WTC11 (cell line): Measurements from ENCODE around the gene MRPS18A. TPM values are rescaled to one million over a fixed set of nuclear protein-coding genes. Genes with fewer than 3 reads are reported as not detected.

Source experiments
- ATAC-seq: fragments of 200-7000 bp; cut with Tn5 transposase; 2 replicates; pipeline ENCODE4 v1.10.0; 2021; ENCODE audit warnings: mild to moderate bottlenecking, moderate library complexity
- CTCF ChIA-PET: fragments of 300-600 bp; sonication (Branson Sonifier 250); formaldehyde crosslinking; loops from one replicate; lab custom pipeline; 2021; ENCODE audit warnings: antibody characterized with exemption; lab: Charles Lee
- POLR2A ChIA-PET: fragments of 350-600 bp; sonication (Branson Sonifier 250); formaldehyde crosslinking; loops from one replicate; lab custom pipeline; 2021; ENCODE audit warnings: antibody characterized with exemption; lab: Charles Lee
- DNase-seq: peaks from one replicate; pipeline ENCODE4 v3.0.0; 2021; ENCODE audit warnings: low spot score
- H3K27ac Mint-ChIP-seq: 2 replicates; pipeline ENCODE4 v1.8.0; 2021; ENCODE audit warnings: mixed read lengths
- H3K27me3 Mint-ChIP-seq: 2 replicates; pipeline ENCODE4 v1.8.0; 2021; ENCODE audit warnings: low read depth, mild to moderate bottlenecking, moderate library complexity, mixed read lengths
- H3K36me3 Mint-ChIP-seq: 2 replicates; pipeline ENCODE4 v1.8.0; 2021; ENCODE audit warnings: mixed read lengths
- H3K4me1 Mint-ChIP-seq: 2 replicates; pipeline ENCODE4 v1.8.0; 2022; ENCODE audit warnings: mixed read lengths
- H3K4me3 Mint-ChIP-seq: 2 replicates; pipeline ENCODE4 v1.8.0; 2021; ENCODE audit warnings: mild to moderate bottlenecking, moderate library complexity, mixed read lengths
- H3K9me3 Mint-ChIP-seq: 2 replicates; pipeline ENCODE4 v1.8.0; 2021; ENCODE audit warnings: mixed read lengths
- CBFB ChIP-seq: sonication (generic); formaldehyde crosslinking; IDR thresholded peaks from 2 replicates; pipeline ENCODE4 v1.8.1; 2022; ENCODE audit warnings: mild to moderate bottlenecking, low read depth, missing genetic modification reagents
- CREB1 ChIP-seq: sonication (generic); formaldehyde crosslinking; IDR thresholded peaks from 2 replicates; pipeline ENCODE4 v1.8.0; 2023; ENCODE audit warnings: mild to moderate bottlenecking, missing genetic modification reagents
- CREM ChIP-seq: sonication (generic); formaldehyde crosslinking; IDR thresholded peaks from 2 replicates; pipeline ENCODE4 v1.8.1; 2022; ENCODE audit warnings: mild to moderate bottlenecking, missing genetic modification reagents, moderate library complexity
- ELF4 ChIP-seq: sonication (generic); formaldehyde crosslinking; IDR thresholded peaks from 2 replicates; pipeline ENCODE4 v1.8.1; 2022; ENCODE audit warnings: low read depth, mild to moderate bottlenecking, moderate library complexity, missing genetic modification reagents
- ESRRA ChIP-seq: sonication (generic); formaldehyde crosslinking; IDR thresholded peaks from 2 replicates; pipeline ENCODE4 v1.8.1; 2022; ENCODE audit warnings: mild to moderate bottlenecking, missing genetic modification reagents, borderline replicate concordance
- GTF2I ChIP-seq: fragments of 250-450 bp; sonication (Bioruptor Pico); conservative IDR thresholded peaks from 2 replicates; pipeline ENCODE4 v1.4.0; 2021; ENCODE audit warnings: mild to moderate bottlenecking
- IRF2 ChIP-seq: sonication (generic); formaldehyde crosslinking; IDR thresholded peaks from 2 replicates; pipeline ENCODE4 v1.8.0; 2022; ENCODE audit warnings: low read depth, missing genetic modification reagents, borderline replicate concordance
- JAZF1 ChIP-seq: fragments of 250-450 bp; sonication (Bioruptor Pico); IDR thresholded peaks from 2 replicates; pipeline ENCODE4 v1.9.0; 2021; ENCODE audit warnings: moderate library complexity, mild to moderate bottlenecking, inconsistent platforms
- KAT7 ChIP-seq: sonication (generic); formaldehyde crosslinking; IDR thresholded peaks from 2 replicates; pipeline ENCODE4 v1.8.1; 2023; ENCODE audit warnings: missing genetic modification reagents, mild to moderate bottlenecking, borderline replicate concordance
- MYBL2 ChIP-seq: sonication (generic); formaldehyde crosslinking; IDR thresholded peaks from 2 replicates; pipeline ENCODE4 v1.8.1; 2023; ENCODE audit warnings: mild to moderate bottlenecking, moderate library complexity, missing genetic modification reagents
- NFATC4 ChIP-seq: fragments of 250-450 bp; sonication (Bioruptor Pico); IDR thresholded peaks from 2 replicates; pipeline ENCODE4 v1.9.0; 2021; ENCODE audit warnings: mild to moderate bottlenecking
- NR1H2 ChIP-seq: sonication (generic); formaldehyde crosslinking; IDR thresholded peaks from 2 replicates; pipeline ENCODE4 v1.9.0; 2021; ENCODE audit warnings: mild to moderate bottlenecking, moderate library complexity, missing genetic modification reagents
- RORB ChIP-seq: fragments of 250-450 bp; sonication (Bioruptor Pico); IDR thresholded peaks from 2 replicates; pipeline ENCODE4 v1.9.0; 2021; ENCODE audit warnings: mild to moderate bottlenecking
- TEAD1 ChIP-seq: sonication (generic); formaldehyde crosslinking; IDR thresholded peaks from 2 replicates; pipeline ENCODE4 v1.8.0; 2022; ENCODE audit warnings: mild to moderate bottlenecking, missing genetic modification reagents
- TP53 ChIP-seq: sonication (generic); formaldehyde crosslinking; IDR thresholded peaks from 2 replicates; pipeline ENCODE4 v1.8.1; 2023; ENCODE audit warnings: mild to moderate bottlenecking, missing genetic modification reagents
- ZNF121 ChIP-seq: sonication (generic); formaldehyde crosslinking; IDR thresholded peaks from 2 replicates; pipeline ENCODE4 v1.8.0; 2023; ENCODE audit warnings: missing genetic modification reagents
- ZNF396 ChIP-seq: fragments of 250-450 bp; sonication (Bioruptor Pico); IDR thresholded peaks from 2 replicates; pipeline ENCODE4 v1.8.0; 2021; ENCODE audit warnings: mild to moderate bottlenecking, moderate library complexity, borderline replicate concordance
- total RNA-seq: library from RNA; stranded (reverse); gene quantifications from 3 replicates; pipeline ENCODE4 v1.2.3, GENCODE V29; 2021
- TF ChIP-seq, protein P1 (sequence below): fragments of 250-450 bp; sonication (Bioruptor Pico); IDR thresholded peaks from 2 replicates; pipeline ENCODE4 v1.9.0; 2021; ENCODE audit warnings: moderate library complexity, mild to moderate bottlenecking, inconsistent platforms, borderline replicate concordance
- TF ChIP-seq, protein P2 (sequence below): fragments of 250-450 bp; sonication (Bioruptor Pico); IDR thresholded peaks from 2 replicates; pipeline ENCODE4 v1.9.0; 2021; ENCODE audit warnings: mild to moderate bottlenecking
- TF ChIP-seq, protein P3 (sequence below): sonication (generic); formaldehyde crosslinking; IDR thresholded peaks from 2 replicates; pipeline ENCODE4 v1.8.0; 2022; ENCODE audit warnings: mild to moderate bottlenecking, missing genetic modification reagents
- TF ChIP-seq, protein P4 (sequence below): fragments of 250-450 bp; sonication (Bioruptor Pico); IDR thresholded peaks from 2 replicates; pipeline ENCODE4 v1.9.0; 2021; ENCODE audit warnings: mild to moderate bottlenecking, borderline replicate concordance

MRPS18A gene
- total RNA-seq, 1 experiment from 2014 or later = 61.6 TPM

DNA sequence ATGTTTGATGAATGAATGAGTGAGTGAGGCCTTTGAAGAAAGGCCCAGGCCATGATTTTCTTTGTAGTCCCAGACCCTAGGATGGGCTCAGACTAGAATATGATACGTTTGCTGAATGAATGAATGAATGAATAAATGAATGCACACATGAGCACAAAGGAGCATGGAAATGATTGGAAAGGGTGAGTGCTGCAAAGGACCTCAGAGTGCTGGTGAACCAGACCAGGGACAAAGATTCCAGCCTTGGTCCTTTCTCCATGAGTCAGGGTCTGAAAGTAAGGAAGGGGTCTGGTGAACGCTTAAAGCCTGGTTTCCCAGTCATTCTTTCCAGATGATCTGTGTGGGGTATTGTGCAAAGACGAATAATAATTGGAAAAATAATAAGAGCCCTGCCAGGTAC lies 40.0 kb upstream of the MRPS18A start:
- H3K27ac Mint-ChIP-seq = no peak overlapping the region
- H3K9me3 Mint-ChIP-seq = peaks cover 28% of the 10 kb centered on the region
- DNase-seq = no peak
- ChIA-PET POLR2A (no interaction called here), CTCF (interaction anchor here (0.9 to 1.3 kb wide), 3 partner anchors 47 to 351 kb away, joined by 3 to 6 read pairs (median 4); no protein-coding TSS in a partner anchor)
- no peak for ATAC-seq
- H3K36me3 Mint-ChIP-seq = peaks cover 11% of the 10 kb centered on the region; the same call in 1 of the 2 replicates
- TF ChIP-seq, protein P1, sequence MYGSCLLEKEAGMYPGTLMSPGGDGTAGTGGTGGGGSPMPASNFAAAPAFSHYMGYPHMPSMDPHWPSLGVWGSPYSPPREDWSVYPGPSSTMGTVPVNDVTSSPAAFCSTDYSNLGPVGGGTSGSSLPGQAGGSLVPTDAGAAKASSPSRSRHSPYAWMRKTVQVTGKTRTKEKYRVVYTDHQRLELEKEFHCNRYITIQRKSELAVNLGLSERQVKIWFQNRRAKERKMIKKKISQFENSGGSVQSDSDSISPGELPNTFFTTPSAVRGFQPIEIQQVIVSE = no peak
- TF ChIP-seq TP53 (CRISPR knock-in tag) (no peak), ESRRA (CRISPR knock-in tag) (no peak), MYBL2 (CRISPR knock-in tag) (no peak), ZNF396 (CRISPR knock-in tag) (no peak), ELF4 (CRISPR knock-in tag) (no peak), CBFB (no peak), NR1H2 (no peak), RORB (no peak)
- H3K4me3 Mint-ChIP-seq = no peak overlapping the region
- H3K4me1 Mint-ChIP-seq = peaks cover 12% of the 10 kb centered on the region
- H3K27me3 Mint-ChIP-seq = no peaks in the 10 kb centered on the region; the same call in 1 of the 2 replicates

DNA sequence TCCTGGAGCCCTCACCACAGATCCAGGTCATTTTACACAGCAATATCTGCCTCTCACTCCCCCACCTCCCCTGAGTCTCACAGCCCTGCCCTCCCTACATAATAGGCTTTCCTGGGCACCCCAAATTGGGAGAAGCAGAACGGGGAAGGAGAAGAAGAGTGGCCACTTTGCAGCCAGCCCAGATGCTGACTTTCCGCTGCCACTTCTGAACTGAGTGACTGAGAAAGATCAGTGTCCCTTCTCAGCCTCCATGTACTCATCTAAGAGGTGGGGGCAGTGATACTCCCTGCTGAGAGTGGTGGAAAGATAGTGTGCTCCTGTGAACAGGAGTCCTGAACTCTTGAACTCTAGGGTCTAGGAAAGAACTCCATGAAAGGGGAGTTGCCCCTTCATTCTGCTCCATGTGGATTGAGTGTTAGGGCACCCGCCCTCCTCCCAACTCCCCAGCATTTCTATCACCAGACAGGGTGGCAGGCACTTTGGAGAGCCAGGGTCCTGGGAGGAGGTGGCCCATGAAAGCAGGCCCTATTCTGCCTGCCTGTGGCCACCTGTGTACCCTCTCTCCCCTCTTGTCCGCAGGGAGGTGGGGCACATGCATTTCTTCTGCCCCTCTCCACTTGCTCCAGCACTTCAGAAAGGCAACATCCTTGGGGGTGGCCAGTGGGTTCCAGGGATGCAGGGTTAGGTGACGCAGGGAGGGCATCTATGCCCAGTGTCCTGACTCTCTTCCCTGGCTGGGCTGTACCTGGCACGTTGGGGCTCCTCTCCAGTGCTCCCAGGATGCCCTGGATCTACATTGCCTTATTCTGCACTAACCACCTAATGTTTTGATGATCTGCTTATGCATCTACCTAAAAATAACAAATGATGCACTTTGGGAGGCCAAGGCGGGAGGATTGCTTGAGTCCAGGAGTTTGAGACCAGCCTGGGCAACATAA lies 38.3 kb upstream of the MRPS18A start:
- no peak for DNase-seq
- peaks cover 11% of the 10 kb centered on the region for H3K9me3 Mint-ChIP-seq

More for the DNA sequence above, 38.3 kb upstream of the MRPS18A start:
- peak; percentile 14; the same call in 1 of the 2 replicates for ATAC-seq
- ChIA-PET POLR2A (interaction anchor here (0.5 kb wide), 1 partner anchor 169 kb away, joined by 6 read pairs; no protein-coding TSS in a partner anchor), CTCF (interaction anchor here (0.6 to 2.7 kb wide), 9 partner anchors 8 to 353 kb away, joined by 3 to 18 read pairs (median 7); partner anchors contain the start of gene VEGFA)
- no peaks in the 10 kb centered on the region; the same call in 1 of the 2 replicates for H3K27me3 Mint-ChIP-seq
- peaks cover 5% of the 10 kb centered on the region; the same call in 1 of the 2 replicates for H3K36me3 Mint-ChIP-seq
- peaks cover 12% of the 10 kb centered on the region for H3K4me1 Mint-ChIP-seq
- H3K4me3 Mint-ChIP-seq = no peak overlapping the region
- H3K27ac Mint-ChIP-seq = no peak overlapping the region
- no peak for TF ChIP-seq KAT7 (CRISPR knock-in tag)
- TF ChIP-seq, protein P2, sequence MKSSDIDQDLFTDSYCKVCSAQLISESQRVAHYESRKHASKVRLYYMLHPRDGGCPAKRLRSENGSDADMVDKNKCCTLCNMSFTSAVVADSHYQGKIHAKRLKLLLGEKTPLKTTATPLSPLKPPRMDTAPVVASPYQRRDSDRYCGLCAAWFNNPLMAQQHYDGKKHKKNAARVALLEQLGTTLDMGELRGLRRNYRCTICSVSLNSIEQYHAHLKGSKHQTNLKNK (CRISPR knock-in tag) = no peak
- TF ChIP-seq ZNF121 (CRISPR knock-in tag) = no peak
- TF ChIP-seq CREM = no peak
- no peak for TF ChIP-seq CBFB
- TF ChIP-seq CREB1 (CRISPR knock-in tag) = no peak
- TF ChIP-seq NFATC4 (CRISPR knock-in tag) = no peak
- no peak for TF ChIP-seq GTF2I
- no peak for TF ChIP-seq TP53 (CRISPR knock-in tag)
- TF ChIP-seq, protein P3, sequence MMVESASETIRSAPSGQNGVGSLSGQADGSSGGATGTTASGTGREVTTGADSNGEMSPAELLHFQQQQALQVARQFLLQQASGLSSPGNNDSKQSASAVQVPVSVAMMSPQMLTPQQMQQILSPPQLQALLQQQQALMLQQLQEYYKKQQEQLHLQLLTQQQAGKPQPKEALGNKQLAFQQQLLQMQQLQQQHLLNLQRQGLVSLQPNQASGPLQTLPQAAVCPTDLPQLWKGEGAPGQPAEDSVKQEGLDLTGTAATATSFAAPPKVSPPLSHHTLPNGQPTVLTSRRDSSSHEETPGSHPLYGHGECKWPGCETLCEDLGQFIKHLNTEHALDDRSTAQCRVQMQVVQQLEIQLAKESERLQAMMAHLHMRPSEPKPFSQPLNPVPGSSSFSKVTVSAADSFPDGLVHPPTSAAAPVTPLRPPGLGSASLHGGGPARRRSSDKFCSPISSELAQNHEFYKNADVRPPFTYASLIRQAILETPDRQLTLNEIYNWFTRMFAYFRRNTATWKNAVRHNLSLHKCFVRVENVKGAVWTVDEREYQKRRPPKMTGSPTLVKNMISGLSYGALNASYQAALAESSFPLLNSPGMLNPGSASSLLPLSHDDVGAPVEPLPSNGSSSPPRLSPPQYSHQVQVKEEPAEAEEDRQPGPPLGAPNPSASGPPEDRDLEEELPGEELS (CRISPR knock-in tag) = no peak
- TF ChIP-seq, protein P4, sequence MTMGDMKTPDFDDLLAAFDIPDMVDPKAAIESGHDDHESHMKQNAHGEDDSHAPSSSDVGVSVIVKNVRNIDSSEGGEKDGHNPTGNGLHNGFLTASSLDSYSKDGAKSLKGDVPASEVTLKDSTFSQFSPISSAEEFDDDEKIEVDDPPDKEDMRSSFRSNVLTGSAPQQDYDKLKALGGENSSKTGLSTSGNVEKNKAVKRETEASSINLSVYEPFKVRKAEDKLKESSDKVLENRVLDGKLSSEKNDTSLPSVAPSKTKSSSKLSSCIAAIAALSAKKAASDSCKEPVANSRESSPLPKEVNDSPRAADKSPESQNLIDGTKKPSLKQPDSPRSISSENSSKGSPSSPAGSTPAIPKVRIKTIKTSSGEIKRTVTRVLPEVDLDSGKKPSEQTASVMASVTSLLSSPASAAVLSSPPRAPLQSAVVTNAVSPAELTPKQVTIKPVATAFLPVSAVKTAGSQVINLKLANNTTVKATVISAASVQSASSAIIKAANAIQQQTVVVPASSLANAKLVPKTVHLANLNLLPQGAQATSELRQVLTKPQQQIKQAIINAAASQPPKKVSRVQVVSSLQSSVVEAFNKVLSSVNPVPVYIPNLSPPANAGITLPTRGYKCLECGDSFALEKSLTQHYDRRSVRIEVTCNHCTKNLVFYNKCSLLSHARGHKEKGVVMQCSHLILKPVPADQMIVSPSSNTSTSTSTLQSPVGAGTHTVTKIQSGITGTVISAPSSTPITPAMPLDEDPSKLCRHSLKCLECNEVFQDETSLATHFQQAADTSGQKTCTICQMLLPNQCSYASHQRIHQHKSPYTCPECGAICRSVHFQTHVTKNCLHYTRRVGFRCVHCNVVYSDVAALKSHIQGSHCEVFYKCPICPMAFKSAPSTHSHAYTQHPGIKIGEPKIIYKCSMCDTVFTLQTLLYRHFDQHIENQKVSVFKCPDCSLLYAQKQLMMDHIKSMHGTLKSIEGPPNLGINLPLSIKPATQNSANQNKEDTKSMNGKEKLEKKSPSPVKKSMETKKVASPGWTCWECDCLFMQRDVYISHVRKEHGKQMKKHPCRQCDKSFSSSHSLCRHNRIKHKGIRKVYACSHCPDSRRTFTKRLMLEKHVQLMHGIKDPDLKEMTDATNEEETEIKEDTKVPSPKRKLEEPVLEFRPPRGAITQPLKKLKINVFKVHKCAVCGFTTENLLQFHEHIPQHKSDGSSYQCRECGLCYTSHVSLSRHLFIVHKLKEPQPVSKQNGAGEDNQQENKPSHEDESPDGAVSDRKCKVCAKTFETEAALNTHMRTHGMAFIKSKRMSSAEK (CRISPR knock-in tag) = no peak
- TF ChIP-seq IRF2 = no peak
- TF ChIP-seq TEAD1 (CRISPR knock-in tag) = no peak
- no peak for TF ChIP-seq JAZF1 (CRISPR knock-in tag)
- TF ChIP-seq ESRRA (CRISPR knock-in tag) = no peak
